Activated CD4-positive, alpha-beta T cell treated with anti-CD3 and anti-CD28 coated beads, Interleukin-2, amount 10 ng/mL, durations not matched to agents 24 days and 14 days (primary cell): ENCODE measurements around the gene SUN5. TPM values are rescaled to one million over a fixed set of nuclear protein-coding genes. Genes with fewer than 3 reads are reported as not detected.

Experiments
- DNase-seq: peaks from one replicate; pipeline ENCODE4 v3.0.0; 2022
- H3K27ac Mint-ChIP-seq: one replicate; pipeline ENCODE4 v1.8.0; 2022; ENCODE audit warnings: mild to moderate bottlenecking, mixed read lengths
- H3K27me3 Mint-ChIP-seq: one replicate; pipeline ENCODE4 v1.8.0; 2022; ENCODE audit warnings: mixed read lengths
- H3K36me3 Mint-ChIP-seq: one replicate; pipeline ENCODE4 v1.8.0; 2022; ENCODE audit warnings: low read depth, mild to moderate bottlenecking, mixed read lengths
- H3K4me1 Mint-ChIP-seq: one replicate; pipeline ENCODE4 v1.8.0; 2021; ENCODE audit warnings: mixed read lengths
- H3K4me3 Mint-ChIP-seq: one replicate; pipeline ENCODE4 v1.8.0; 2022; ENCODE audit warnings: mild to moderate bottlenecking, moderate library complexity, mixed read lengths
- H3K9me3 Mint-ChIP-seq: one replicate; pipeline ENCODE4 v1.8.0; 2021; ENCODE audit warnings: mixed read lengths
- intact Hi-C: fragments of 100-400 bp; cut with micrococcal nuclease; formaldehyde crosslinking; loops from one replicate; pipeline ENCODE4 v1.15.1; 2023
- total RNA-seq: library from RNA; stranded (reverse); gene quantifications from 2 replicates; pipeline ENCODE4 v1.2.3, GENCODE V29; 2022

Gene SUN5
- total RNA-seq, 1 donor from 2014 or later: not detected

GRCh38 chr20:33022694-33023438 lies 18.6 kb upstream of the SUN5 start:
- Mint-ChIP-seq H3K36me3 (no peaks in the 10 kb centered on the region), H3K4me3 (no peak overlapping the region), H3K27me3 (no peaks in the 10 kb centered on the region), H3K9me3 (no peaks in the 10 kb centered on the region), H3K27ac (no peak overlapping the region), H3K4me1 (no peaks in the 10 kb centered on the region)
- intact Hi-C loops: no loop called here
- DNase-seq: no peak

GRCh38 chr20:33022289-33022688 lies 18.1 kb upstream of the SUN5 start:
- DNase-seq: no peak
- Mint-ChIP-seq H3K27ac (no peak overlapping the region), H3K36me3 (no peaks in the 10 kb centered on the region), H3K4me3 (no peak overlapping the region), H3K9me3 (no peaks in the 10 kb centered on the region), H3K27me3 (no peaks in the 10 kb centered on the region), H3K4me1 (no peaks in the 10 kb centered on the region)
- intact Hi-C loops: no loop called here

GRCh38 chr20:33021879-33022278 lies 17.6 kb upstream of the SUN5 start:
- intact Hi-C loops: no loop called here
- Mint-ChIP-seq H3K9me3 (no peaks in the 10 kb centered on the region), H3K4me3 (no peak overlapping the region), H3K27ac (no peak overlapping the region), H3K27me3 (no peaks in the 10 kb centered on the region), H3K36me3 (no peaks in the 10 kb centered on the region), H3K4me1 (no peaks in the 10 kb centered on the region)
- DNase-seq: no peak

- intact Hi-C loops: no loop called here
- Mint-ChIP-seq H3K4me3 (no peak overlapping the region), H3K36me3 (no peaks in the 10 kb centered on the region), H3K9me3 (no peaks in the 10 kb centered on the region), H3K4me1 (no peaks in the 10 kb centered on the region), H3K27me3 (peaks cover 3% of the 10 kb centered on the region), H3K27ac (no peak overlapping the region)
- no peak for DNase-seq
Observed at GRCh38 chr20:33020278-33021161, 16.3 kb upstream of the SUN5 start.

- intact Hi-C loops: no loop called here
- Mint-ChIP-seq H3K4me3 (no peak overlapping the region), H3K36me3 (no peaks in the 10 kb centered on the region), H3K27ac (no peak overlapping the region), H3K27me3 (peaks cover 3% of the 10 kb centered on the region), H3K9me3 (no peaks in the 10 kb centered on the region), H3K4me1 (no peaks in the 10 kb centered on the region)
- DNase-seq: no peak
Observed at GRCh38 chr20:33019465-33020277, 15.4 kb upstream of the SUN5 start.

GRCh38 chr20:33018169-33018931 lies 14.1 kb upstream of the SUN5 start:
- no peak for DNase-seq
- Mint-ChIP-seq H3K4me1 (no peaks in the 10 kb centered on the region), H3K4me3 (no peak overlapping the region), H3K9me3 (no peaks in the 10 kb centered on the region), H3K27me3 (peaks cover 3% of the 10 kb centered on the region), H3K36me3 (no peaks in the 10 kb centered on the region), H3K27ac (no peak overlapping the region)
- intact Hi-C loops: no loop called here

- Mint-ChIP-seq H3K4me1 (no peaks in the 10 kb centered on the region), H3K27me3 (peaks cover 3% of the 10 kb centered on the region), H3K27ac (no peak overlapping the region), H3K9me3 (no peaks in the 10 kb centered on the region), H3K36me3 (no peaks in the 10 kb centered on the region), H3K4me3 (no peak overlapping the region)
- intact Hi-C loops: no loop called here
- no peak for DNase-seq
Observed at GRCh38 chr20:33017542-33017941, 13.3 kb upstream of the SUN5 start.

- no peak for DNase-seq
- Mint-ChIP-seq H3K36me3 (no peaks in the 10 kb centered on the region), H3K4me3 (no peak overlapping the region), H3K27ac (no peak overlapping the region), H3K9me3 (no peaks in the 10 kb centered on the region), H3K4me1 (no peaks in the 10 kb centered on the region), H3K27me3 (peaks cover 3% of the 10 kb centered on the region)
- intact Hi-C loops: no loop called here
Observed at GRCh38 chr20:33016581-33017109, 12.4 kb upstream of the SUN5 start.

GRCh38 chr20:33015700-33016580 lies 11.7 kb upstream of the SUN5 start:
- H3K36me3 Mint-ChIP-seq: no peaks in the 10 kb centered on the region
- intact Hi-C loops: no loop called here
- H3K9me3 Mint-ChIP-seq: no peaks in the 10 kb centered on the region
- no peak overlapping the region for H3K4me3 Mint-ChIP-seq
- no peak for DNase-seq
- peaks cover 3% of the 10 kb centered on the region for H3K27me3 Mint-ChIP-seq
- H3K4me1 Mint-ChIP-seq: no peaks in the 10 kb centered on the region
- H3K27ac Mint-ChIP-seq: no peak overlapping the region

GRCh38 chr20:33015114-33015484 lies 10.9 kb upstream of the SUN5 start:
- Mint-ChIP-seq H3K4me1 (no peaks in the 10 kb centered on the region), H3K9me3 (no peaks in the 10 kb centered on the region), H3K27me3 (peaks cover 3% of the 10 kb centered on the region), H3K27ac (no peak overlapping the region), H3K36me3 (no peaks in the 10 kb centered on the region), H3K4me3 (no peak overlapping the region)
- no peak for DNase-seq
- intact Hi-C loops: no loop called here

GRCh38 chr20:33014336-33015113 lies 10.3 kb upstream of the SUN5 start:
- no peaks in the 10 kb centered on the region for H3K36me3 Mint-ChIP-seq
- H3K27me3 Mint-ChIP-seq: peaks cover 3% of the 10 kb centered on the region
- no peak overlapping the region for H3K4me3 Mint-ChIP-seq
- no peaks in the 10 kb centered on the region for H3K4me1 Mint-ChIP-seq
- H3K27ac Mint-ChIP-seq: no peak overlapping the region
- H3K9me3 Mint-ChIP-seq: no peaks in the 10 kb centered on the region
- no peak for DNase-seq
- intact Hi-C loops: no loop called here
